Panc1 (cell line): ENCODE measurements around the gene IL17RE.

ENCODE experiments used
- CTCF ChIP-seq: fragments of 450-650 bp; IDR thresholded peaks from 2 replicates; pipeline ENCODE4 v1.5.1; 2017; ENCODE audit warnings: mild to moderate bottlenecking
- POLR2AphosphoS5 ChIP-seq: IDR thresholded peaks from 2 replicates; pipeline ENCODE4 v1.6.1; 2012; ENCODE audit warnings: mild to moderate bottlenecking, low read depth, low read length, moderate library complexity
- TCF7L2 ChIP-seq: IDR thresholded peaks from 2 replicates; pipeline ENCODE4 v1.6.1; 2011; ENCODE audit warnings: mild to moderate bottlenecking, low read depth, low read length, inconsistent platforms

- TF ChIP-seq CTCF (no peak), POLR2AphosphoS5 (no peak), TCF7L2 (no peak)
These were observed 23.9 kb upstream of the IL17RE start for GRCh38 chr3:9878700-9879099.
